Right lobe of liver (tissue), 4 donors: ENCODE results near the gene MAP3K2.

Experiments used
- CTCF ChIP-seq, 4 donors: fragments of 200-600 bp in 3 of 4; fragments of 450-650 bp in 1 of 4; IDR thresholded peaks; one replicate each; pipeline versions ENCODE4 v1.5.1 to v1.8.0; 2016 to 2022; ENCODE audit warnings: antibody characterized with exemption in 4 of 4, mild to moderate bottlenecking in 2 of 4
- POLR2A ChIP-seq: fragments of 450-650 bp; IDR thresholded peaks from one replicate; pipeline ENCODE4 v1.6.1; 2017; ENCODE audit warnings: antibody characterized with exemption, mild to moderate bottlenecking
- donor health status: DM: no; HTN: no; CAD: no.
- donor health status: DM: no; HTN: no; CAD: no.
- donor health status: DM: no; HTN: yes; CAD: no.

- TF ChIP-seq POLR2A (no peak), CTCF (IDR thresholded peaks at IDR 0.05) (no peak)
Measured at GRCh38 chr2:127426501-127427354, 39.0 kb upstream of the MAP3K2 start.
